GM23338 (cell line): ENCODE results near the gene LRTM1.

ENCODE experiments used
- EZH2 ChIP-seq: fragments of 200-600 bp; sonication (generic); IDR thresholded peaks from one replicate; pipeline ENCODE4 v1.8.0; 2017; ENCODE audit warnings: antibody characterized with exemption, mild to moderate bottlenecking, low read depth; ENCODE audit not compliant: unreplicated experiment
- EZH2phosphoT487 ChIP-seq: fragments of 200-600 bp; sonication (generic); IDR thresholded peaks from one replicate; pipeline ENCODE4 v1.8.1; 2018; ENCODE audit warnings: antibody characterized with exemption; ENCODE audit not compliant: unreplicated experiment
- STAT1 ChIP-seq: IDR thresholded peaks from one replicate; pipeline ENCODE4 v1.6.1; 2016; ENCODE audit warnings: antibody characterized with exemption; ENCODE audit not compliant: unreplicated experiment
- TF ChIP-seq, protein P1 (sequence below), 2 experiments: fragments of 200-600 bp in 1 of 2; sonication (generic) in 1 of 2; conservative IDR thresholded peaks; 2 replicates each; pipeline versions ENCODE4 v1.5.1 to v1.6.1; 2016 to 2017; ENCODE audit warnings: antibody characterized with exemption in 2 of 2, low read depth in 2 of 2, mild to moderate bottlenecking in 2 of 2, moderate library complexity in 1 of 2
- TF ChIP-seq, protein P2 (sequence below): IDR thresholded peaks from one replicate; pipeline ENCODE4 v1.6.1; 2018; ENCODE audit warnings: antibody characterized with exemption; ENCODE audit not compliant: unreplicated experiment

DNA sequence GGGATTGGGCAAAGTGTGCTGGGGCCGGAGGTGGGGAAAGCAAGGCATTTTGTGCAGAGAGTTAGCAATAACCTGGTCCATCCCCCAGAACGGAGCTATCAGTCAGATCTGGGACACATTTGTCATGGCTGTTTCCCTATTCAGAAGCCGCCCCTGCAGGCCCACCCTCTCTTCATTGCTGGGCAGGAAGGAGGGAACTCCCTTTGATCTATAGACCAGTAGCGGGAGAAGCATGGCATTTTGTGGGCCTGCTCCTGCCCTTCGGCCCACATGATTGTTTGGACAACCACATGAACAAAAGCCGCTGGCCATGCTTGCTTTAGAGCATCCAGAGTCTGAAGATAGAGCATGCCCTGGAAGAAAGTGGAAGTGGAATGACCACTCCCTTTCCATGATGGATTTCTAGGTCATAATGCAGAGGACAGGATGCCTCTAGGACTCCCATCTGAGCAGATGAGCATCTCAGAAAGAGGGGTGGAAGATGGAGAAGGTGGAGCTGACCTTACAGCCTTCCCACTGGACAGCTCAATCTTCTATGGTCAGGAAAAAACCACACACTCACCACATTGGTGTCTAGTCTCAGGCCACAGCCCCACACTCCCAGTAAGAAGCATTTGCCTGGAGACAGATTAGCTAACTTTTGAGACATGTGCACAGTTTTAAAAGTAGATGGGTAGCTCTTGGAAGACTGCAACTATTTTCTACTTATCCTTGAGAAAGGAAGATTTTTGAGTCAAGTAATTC lies 11.9 kb upstream of the LRTM1 start:
- TF ChIP-seq, protein P1, sequence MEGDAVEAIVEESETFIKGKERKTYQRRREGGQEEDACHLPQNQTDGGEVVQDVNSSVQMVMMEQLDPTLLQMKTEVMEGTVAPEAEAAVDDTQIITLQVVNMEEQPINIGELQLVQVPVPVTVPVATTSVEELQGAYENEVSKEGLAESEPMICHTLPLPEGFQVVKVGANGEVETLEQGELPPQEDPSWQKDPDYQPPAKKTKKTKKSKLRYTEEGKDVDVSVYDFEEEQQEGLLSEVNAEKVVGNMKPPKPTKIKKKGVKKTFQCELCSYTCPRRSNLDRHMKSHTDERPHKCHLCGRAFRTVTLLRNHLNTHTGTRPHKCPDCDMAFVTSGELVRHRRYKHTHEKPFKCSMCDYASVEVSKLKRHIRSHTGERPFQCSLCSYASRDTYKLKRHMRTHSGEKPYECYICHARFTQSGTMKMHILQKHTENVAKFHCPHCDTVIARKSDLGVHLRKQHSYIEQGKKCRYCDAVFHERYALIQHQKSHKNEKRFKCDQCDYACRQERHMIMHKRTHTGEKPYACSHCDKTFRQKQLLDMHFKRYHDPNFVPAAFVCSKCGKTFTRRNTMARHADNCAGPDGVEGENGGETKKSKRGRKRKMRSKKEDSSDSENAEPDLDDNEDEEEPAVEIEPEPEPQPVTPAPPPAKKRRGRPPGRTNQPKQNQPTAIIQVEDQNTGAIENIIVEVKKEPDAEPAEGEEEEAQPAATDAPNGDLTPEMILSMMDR (conservative IDR thresholded peaks at IDR 0.05; ENCODE audit: low read depth in 2 of 2) = no peak
- no peak for TF ChIP-seq EZH2phosphoT487
- TF ChIP-seq EZH2 = no peak
- TF ChIP-seq, protein P2, sequence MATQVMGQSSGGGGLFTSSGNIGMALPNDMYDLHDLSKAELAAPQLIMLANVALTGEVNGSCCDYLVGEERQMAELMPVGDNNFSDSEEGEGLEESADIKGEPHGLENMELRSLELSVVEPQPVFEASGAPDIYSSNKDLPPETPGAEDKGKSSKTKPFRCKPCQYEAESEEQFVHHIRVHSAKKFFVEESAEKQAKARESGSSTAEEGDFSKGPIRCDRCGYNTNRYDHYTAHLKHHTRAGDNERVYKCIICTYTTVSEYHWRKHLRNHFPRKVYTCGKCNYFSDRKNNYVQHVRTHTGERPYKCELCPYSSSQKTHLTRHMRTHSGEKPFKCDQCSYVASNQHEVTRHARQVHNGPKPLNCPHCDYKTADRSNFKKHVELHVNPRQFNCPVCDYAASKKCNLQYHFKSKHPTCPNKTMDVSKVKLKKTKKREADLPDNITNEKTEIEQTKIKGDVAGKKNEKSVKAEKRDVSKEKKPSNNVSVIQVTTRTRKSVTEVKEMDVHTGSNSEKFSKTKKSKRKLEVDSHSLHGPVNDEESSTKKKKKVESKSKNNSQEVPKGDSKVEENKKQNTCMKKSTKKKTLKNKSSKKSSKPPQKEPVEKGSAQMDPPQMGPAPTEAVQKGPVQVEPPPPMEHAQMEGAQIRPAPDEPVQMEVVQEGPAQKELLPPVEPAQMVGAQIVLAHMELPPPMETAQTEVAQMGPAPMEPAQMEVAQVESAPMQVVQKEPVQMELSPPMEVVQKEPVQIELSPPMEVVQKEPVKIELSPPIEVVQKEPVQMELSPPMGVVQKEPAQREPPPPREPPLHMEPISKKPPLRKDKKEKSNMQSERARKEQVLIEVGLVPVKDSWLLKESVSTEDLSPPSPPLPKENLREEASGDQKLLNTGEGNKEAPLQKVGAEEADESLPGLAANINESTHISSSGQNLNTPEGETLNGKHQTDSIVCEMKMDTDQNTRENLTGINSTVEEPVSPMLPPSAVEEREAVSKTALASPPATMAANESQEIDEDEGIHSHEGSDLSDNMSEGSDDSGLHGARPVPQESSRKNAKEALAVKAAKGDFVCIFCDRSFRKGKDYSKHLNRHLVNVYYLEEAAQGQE = no peak
- TF ChIP-seq STAT1 = no peak
